Coronary artery (tissue), 2 donors: ENCODE data around the gene PRDM2.

Source experiments
- DNase-seq: peaks from one replicate; pipeline ENCODE4 v3.0.0-alpha.2; 2017; ENCODE audit warnings: low spot score
- H3K27ac ChIP-seq, 2 donors: fragments of 200-600 bp; sonication (generic); one replicate each; pipeline ENCODE4 v1.5.1; 2016 to 2019
- H3K4me3 ChIP-seq: fragments of 200-600 bp; sonication (generic); 2 replicates; pipeline ENCODE4 v1.5.1; 2016; ENCODE audit warnings: mild to moderate bottlenecking, moderate library complexity
- TF ChIP-seq, protein P1 (sequence below): fragments of 200-600 bp; sonication (generic); IDR thresholded peaks from one replicate; pipeline ENCODE4 v1.5.1; 2019; ENCODE audit warnings: antibody characterized with exemption

PRDM2 gene

DNA sequence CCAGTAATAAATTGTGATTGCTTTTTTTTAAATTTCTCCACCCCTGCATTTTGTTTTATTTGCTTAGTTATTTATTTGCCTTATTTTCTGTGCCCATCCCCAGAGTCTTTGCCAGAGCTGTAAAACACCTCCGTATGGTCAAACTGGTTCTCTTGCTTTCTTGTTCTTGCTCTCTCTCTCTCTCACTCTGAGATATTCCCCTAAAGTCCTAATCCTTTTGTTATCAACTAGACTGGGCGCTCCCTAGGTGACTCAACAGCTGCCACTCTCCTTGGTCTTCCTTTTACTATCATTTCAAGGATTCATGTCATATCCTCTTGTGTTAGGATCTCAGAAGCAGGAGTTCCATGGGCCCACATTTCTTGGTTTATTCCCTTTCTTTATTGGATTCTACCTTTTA is 160.0 kb downstream of the PRDM2 start:
- DNase-seq, result no peak
- no peak overlapping the region for H3K4me3 ChIP-seq
- TF ChIP-seq, protein P1, sequence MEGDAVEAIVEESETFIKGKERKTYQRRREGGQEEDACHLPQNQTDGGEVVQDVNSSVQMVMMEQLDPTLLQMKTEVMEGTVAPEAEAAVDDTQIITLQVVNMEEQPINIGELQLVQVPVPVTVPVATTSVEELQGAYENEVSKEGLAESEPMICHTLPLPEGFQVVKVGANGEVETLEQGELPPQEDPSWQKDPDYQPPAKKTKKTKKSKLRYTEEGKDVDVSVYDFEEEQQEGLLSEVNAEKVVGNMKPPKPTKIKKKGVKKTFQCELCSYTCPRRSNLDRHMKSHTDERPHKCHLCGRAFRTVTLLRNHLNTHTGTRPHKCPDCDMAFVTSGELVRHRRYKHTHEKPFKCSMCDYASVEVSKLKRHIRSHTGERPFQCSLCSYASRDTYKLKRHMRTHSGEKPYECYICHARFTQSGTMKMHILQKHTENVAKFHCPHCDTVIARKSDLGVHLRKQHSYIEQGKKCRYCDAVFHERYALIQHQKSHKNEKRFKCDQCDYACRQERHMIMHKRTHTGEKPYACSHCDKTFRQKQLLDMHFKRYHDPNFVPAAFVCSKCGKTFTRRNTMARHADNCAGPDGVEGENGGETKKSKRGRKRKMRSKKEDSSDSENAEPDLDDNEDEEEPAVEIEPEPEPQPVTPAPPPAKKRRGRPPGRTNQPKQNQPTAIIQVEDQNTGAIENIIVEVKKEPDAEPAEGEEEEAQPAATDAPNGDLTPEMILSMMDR, result no peak
- no peak overlapping the region for H3K27ac ChIP-seq

DNA sequence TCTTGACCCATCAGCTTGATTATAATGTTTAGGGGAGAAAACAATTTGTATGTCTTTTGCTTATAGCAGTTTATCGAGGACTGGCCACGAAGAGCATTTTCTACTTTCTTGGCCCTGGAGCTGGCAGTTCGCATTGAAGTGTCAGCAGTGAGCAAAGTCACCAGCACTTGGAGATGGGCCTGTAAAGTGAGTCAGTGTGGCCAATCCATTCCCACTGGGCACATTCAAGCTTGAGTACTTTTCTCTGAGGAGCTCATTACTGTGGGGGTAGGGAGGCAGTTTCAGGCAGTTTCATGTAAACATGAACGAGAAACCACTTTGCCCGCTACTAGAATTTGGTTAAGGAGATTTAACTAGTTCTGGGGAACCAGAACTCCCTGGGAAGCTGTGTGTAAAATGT is 164.8 kb downstream of the PRDM2 start:
- no peak overlapping the region for H3K27ac ChIP-seq
- TF ChIP-seq, protein P1, result no peak
- DNase-seq, result no peak
- H3K4me3 ChIP-seq, result no peak overlapping the region

DNA sequence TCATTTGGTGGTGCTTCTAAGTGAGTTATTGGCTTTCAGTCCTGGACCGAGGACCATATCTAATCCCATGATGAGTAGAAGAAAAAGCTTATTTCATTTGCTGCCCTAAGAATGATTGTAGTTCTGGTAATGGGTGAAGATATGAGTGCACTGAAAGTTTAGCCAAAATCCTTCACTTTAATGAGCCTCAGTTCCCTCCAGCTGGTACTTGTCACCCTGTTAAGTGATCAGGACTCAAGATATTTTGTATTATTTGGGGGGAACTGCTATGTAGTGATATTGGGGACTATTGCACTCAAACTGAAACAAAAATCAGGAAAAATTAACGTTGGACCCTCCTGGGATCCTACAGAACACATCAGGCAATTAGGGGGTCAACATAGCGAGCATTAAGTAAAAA is 165.9 kb downstream of the PRDM2 start:
- H3K27ac ChIP-seq, result no peak overlapping the region
- DNase-seq, result no peak
- TF ChIP-seq, protein P1, result no peak
- no peak overlapping the region for H3K4me3 ChIP-seq

DNA sequence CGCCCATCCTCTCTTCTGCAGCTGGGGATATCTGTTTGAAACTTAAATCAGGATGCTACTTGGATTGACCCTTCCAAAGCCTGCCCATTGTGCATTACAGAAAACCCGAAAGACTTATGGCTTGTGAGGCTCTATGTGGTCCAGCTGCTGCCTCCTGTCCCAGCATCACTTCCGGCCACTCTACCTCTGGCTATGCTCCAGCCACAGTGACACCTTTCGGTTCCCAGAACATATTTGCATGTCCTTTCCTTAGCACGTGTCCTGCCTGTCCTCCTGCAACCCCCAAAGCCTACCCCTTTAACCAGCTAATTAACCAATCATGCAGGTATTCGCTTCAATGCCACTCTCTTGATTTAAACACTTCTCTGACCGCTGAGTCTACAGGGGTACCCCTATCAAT is 167.6 kb downstream of the PRDM2 start:
- DNase-seq, result no peak
- Histone ChIP-seq H3K4me3 (no peak overlapping the region), H3K27ac (no peak overlapping the region)
- TF ChIP-seq, protein P1, result no peak

DNA sequence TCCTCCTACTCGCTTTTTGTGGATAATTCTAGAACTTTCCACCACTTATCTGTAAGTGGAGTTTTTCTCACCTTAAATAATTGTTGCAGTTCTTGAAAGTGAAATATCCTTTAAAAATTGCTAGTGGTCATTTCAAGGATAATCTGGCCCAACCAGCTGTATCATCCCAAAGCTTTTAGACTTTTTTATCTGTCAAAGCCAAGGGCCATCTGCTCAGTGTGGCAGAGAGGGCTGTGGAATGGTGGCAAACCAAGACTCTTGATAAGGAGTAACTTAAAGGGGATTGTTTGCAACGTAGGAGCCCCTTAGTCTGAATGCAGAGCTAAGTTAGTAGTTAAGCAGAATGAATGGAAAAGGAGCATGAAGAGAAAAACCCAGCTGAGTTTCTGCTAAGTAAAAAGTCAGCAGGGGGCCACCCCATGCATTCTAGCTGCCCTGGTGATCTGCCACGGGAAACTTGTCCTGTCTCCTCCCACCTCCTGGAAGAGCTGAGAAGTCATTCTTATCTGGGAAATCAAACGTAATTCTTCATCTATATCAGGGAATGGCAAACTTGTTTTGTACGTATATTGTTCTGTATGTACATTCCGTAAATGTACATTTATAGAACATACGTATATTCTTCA is 169.3 kb downstream of the PRDM2 start:
- Histone ChIP-seq H3K27ac (no peak overlapping the region), H3K4me3 (no peak overlapping the region)
- TF ChIP-seq, protein P1, result no peak
- no peak for DNase-seq

DNA sequence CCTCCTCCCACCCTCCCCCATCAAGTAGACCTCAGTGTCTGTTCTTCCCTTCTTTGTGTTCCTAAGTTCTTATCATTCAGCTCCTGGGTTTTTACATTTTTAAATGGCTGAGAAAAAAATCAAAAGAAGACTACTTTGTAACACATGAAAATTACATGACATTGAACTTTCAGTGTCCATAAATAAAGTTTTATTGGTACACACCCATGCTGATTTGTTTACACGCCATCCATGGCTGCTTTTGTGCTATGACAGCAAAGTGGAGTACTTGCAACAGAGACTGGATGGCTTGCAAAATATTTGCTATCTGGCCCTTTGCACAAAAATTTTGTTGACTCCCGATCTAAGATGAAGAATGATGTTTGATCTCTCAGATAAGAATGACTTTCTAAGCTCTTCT is 171.4 kb downstream of the PRDM2 start:
- no peak overlapping the region for H3K27ac ChIP-seq
- TF ChIP-seq, protein P1, result no peak
- H3K4me3 ChIP-seq, result no peak overlapping the region
- no peak for DNase-seq

DNA sequence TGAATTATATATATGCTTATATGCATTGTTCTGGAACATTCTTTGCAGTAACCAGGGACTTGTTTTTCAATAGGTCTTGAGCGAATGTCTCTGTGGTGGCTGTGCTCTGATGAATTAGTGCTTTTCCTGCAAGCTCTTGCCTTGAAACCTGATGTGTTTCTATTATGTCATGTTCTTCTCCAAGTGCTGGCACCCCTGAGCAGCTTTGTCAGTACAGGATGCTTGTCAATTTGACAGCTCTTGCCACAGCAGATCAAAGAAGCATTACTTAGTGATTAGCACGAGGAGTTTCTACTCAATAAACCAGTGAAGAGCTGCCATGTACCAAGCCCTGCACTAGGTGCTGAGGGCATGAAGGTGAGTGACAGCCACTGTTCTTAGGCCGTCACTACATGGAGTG is 171.9 kb downstream of the PRDM2 start:
- Histone ChIP-seq H3K27ac (no peak overlapping the region), H3K4me3 (no peak overlapping the region)
- DNase-seq, result no peak
- TF ChIP-seq, protein P1, result no peak
